ENCODE measurements around the gene DPYD. TPM values are rescaled to one million over a fixed set of nuclear protein-coding genes. Genes with fewer than 3 reads are reported as not detected.

Gene DPYD
- total and polyA plus RNA-seq, 10 of the 15 experiments (the other 5 are each of a cell fraction or from before 2014, with no cell fraction given) = 5.7 to 23.8 (median 10.2) TPM

DNA sequence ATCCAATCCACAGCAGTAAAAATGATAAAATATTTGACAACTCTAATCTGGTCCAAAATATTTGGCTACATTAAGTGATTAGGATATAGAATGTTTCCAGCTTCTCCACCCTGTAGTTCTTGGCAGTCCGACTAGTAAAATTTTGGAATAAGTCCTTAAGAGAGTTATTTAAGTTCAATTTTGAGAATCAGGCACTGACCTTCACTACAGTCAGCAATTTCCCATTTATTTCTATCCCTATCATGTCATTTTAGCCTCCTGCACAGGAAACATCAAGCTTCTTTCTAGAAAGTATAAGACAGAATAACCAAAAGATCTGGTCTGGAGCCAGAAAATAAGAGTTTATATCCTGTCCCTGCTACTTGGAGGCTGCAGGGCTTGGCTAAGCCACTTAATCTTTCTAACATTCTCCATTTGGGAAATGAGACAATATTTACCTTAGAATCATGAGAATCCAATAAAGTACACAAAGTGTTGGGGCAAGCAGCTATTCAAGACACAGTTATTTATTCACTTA lies 162.2 kb downstream of the DPYD start (continued):
- TF ChIP-seq SRF (IDR thresholded peaks at IDR 0.05; ENCODE audit: low read depth in 2 of 2, low read length in 2 of 2) = no peak
- no peak for TF ChIP-seq EZH2 (IDR thresholded peaks at IDR 0.05; ENCODE audit: borderline replicate concordance, control insufficient read depth, low read depth, low read length)
- no peak for TF ChIP-seq NR2C1 (IDR thresholded peaks at IDR 0.05)
- no peak for TF ChIP-seq RCOR1 (conservative IDR thresholded peaks at IDR 0.05; ENCODE audit: low read depth, low read length)

DNA sequence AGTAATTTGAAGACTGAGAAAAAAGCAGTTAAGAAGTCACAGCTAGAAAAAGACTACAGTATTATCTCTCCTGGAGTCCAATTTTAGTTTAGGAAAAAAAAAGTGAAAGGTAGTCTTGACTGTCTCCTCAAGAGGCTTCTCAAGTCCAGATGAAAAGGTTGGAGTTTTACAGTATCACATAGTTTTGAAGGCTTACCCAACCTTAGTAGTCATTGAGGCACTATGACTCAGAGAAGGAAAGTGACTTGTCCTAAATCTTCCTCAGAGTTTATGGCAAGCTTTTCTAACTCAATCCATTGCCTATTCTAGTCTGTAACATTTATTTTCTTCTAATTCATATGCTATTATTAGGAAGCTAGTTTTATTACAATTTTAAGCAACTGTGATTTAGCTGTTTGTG lies 174.9 kb downstream of the DPYD start:
- DNase-seq (ENCODE audit: low read depth, low spot score) (no peak), ATAC-seq (no peak), FAIRE-seq (no peak)
- CTCF ChIA-PET = interaction anchor here (0.6 to 1.8 kb wide), 2 partner anchors 19 to 596 kb away, joined by 3 to 4 read pairs; no protein-coding TSS in a partner anchor
- Histone ChIP-seq H3K27ac (ENCODE audit: control insufficient read depth, insufficient read depth) (no peak overlapping the region), H3K9me3 (replicated peaks; ENCODE audit: control insufficient read depth, insufficient read depth, low read length) (no peaks in the 10 kb centered on the region), H3K36me3 (ENCODE audit: control insufficient read depth in 2 of 2, insufficient read depth in 2 of 2, low read length in 1 of 2) (no peaks in the 10 kb centered on the region), H3K4me1 (ENCODE audit: control insufficient read depth, insufficient read depth, low read length) (no peaks in the 10 kb centered on the region), H3K4me2 (ENCODE audit: control insufficient read depth, insufficient read depth) (no peak overlapping the region), H2AFZ (ENCODE audit: control insufficient read depth, low read depth, low read length) (no peak overlapping the region), H4K20me1 (ENCODE audit: control insufficient read depth, insufficient read depth) (no peaks in the 10 kb centered on the region), H3K4me3 (no peak overlapping the region), H3K79me2 (ENCODE audit: control insufficient read depth, insufficient read depth, low read length) (no peaks in the 10 kb centered on the region), H3K9ac (ENCODE audit: control insufficient read depth, insufficient read depth, low read length) (no peak overlapping the region), H3K27me3 (replicated peaks in 1 of 2; ENCODE audit: control insufficient read depth in 2 of 2, insufficient read depth in 2 of 2, low read length in 1 of 2) (no peaks in the 10 kb centered on the region)
- in situ Hi-C loops (cut with MboI) = no loop called here
- RAD21 ChIA-PET (ENCODE audit: unreplicated experiment) = interaction anchor here (0.6 kb wide), 2 partner anchors 412 to 1245 kb away, joined by 3 read pairs; no protein-coding TSS in a partner anchor
- POLR2A ChIA-PET = interaction anchor here (1.1 kb wide), 1 partner anchor 15 kb away, joined by 3 read pairs; no protein-coding TSS in a partner anchor
- no TSS peak for BruUV-seq (replicated peaks)
- SMC1A ChIA-PET (ENCODE audit: uncharacterized antibody, unreplicated experiment) = interaction anchor here (0.9 to 3.3 kb wide), 5 partner anchors 10 to 46 kb away, joined by 3 to 12 read pairs (median 3); no protein-coding TSS in a partner anchor
- intact Hi-C loops (cut with micrococcal nuclease; ENCODE audit: unreplicated experiment) = no loop called here
- no peak for TF ChIP-seq SIX5 (IDR thresholded peaks at IDR 0.05; ENCODE audit: low read depth, low read length, severe bottlenecking)
- TF ChIP-seq, protein P1, sequence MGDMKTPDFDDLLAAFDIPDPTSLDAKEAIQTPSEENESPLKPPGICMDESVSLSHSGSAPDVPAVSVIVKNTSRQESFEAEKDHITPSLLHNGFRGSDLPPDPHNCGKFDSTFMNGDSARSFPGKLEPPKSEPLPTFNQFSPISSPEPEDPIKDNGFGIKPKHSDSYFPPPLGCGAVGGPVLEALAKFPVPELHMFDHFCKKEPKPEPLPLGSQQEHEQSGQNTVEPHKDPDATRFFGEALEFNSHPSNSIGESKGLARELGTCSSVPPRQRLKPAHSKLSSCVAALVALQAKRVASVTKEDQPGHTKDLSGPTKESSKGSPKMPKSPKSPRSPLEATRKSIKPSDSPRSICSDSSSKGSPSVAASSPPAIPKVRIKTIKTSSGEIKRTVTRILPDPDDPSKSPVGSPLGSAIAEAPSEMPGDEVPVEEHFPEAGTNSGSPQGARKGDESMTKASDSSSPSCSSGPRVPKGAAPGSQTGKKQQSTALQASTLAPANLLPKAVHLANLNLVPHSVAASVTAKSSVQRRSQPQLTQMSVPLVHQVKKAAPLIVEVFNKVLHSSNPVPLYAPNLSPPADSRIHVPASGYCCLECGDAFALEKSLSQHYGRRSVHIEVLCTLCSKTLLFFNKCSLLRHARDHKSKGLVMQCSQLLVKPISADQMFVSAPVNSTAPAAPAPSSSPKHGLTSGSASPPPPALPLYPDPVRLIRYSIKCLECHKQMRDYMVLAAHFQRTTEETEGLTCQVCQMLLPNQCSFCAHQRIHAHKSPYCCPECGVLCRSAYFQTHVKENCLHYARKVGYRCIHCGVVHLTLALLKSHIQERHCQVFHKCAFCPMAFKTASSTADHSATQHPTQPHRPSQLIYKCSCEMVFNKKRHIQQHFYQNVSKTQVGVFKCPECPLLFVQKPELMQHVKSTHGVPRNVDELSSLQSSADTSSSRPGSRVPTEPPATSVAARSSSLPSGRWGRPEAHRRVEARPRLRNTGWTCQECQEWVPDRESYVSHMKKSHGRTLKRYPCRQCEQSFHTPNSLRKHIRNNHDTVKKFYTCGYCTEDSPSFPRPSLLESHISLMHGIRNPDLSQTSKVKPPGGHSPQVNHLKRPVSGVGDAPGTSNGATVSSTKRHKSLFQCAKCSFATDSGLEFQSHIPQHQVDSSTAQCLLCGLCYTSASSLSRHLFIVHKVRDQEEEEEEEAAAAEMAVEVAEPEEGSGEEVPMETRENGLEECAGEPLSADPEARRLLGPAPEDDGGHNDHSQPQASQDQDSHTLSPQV (IDR thresholded peaks at IDR 0.05) = no peak
- TF ChIP-seq, protein P2, sequence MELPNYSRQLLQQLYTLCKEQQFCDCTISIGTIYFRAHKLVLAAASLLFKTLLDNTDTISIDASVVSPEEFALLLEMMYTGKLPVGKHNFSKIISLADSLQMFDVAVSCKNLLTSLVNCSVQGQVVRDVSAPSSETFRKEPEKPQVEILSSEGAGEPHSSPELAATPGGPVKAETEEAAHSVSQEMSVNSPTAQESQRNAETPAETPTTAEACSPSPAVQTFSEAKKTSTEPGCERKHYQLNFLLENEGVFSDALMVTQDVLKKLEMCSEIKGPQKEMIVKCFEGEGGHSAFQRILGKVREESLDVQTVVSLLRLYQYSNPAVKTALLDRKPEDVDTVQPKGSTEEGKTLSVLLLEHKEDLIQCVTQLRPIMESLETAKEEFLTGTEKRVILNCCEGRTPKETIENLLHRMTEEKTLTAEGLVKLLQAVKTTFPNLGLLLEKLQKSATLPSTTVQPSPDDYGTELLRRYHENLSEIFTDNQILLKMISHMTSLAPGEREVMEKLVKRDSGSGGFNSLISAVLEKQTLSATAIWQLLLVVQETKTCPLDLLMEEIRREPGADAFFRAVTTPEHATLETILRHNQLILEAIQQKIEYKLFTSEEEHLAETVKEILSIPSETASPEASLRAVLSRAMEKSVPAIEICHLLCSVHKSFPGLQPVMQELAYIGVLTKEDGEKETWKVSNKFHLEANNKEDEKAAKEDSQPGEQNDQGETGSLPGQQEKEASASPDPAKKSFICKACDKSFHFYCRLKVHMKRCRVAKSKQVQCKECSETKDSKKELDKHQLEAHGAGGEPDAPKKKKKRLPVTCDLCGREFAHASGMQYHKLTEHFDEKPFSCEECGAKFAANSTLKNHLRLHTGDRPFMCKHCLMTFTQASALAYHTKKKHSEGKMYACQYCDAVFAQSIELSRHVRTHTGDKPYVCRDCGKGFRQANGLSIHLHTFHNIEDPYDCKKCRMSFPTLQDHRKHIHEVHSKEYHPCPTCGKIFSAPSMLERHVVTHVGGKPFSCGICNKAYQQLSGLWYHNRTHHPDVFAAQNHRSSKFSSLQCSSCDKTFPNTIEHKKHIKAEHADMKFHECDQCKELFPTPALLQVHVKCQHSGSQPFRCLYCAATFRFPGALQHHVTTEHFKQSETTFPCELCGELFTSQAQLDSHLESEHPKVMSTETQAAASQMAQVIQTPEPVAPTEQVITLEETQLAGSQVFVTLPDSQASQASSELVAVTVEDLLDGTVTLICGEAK (IDR thresholded peaks at IDR 0.05; ENCODE audit: borderline replicate concordance) = no peak
- TF ChIP-seq GABPA (IDR thresholded peaks at IDR 0.05; ENCODE audit: low read depth) = no peak
- TF ChIP-seq, protein P3, sequence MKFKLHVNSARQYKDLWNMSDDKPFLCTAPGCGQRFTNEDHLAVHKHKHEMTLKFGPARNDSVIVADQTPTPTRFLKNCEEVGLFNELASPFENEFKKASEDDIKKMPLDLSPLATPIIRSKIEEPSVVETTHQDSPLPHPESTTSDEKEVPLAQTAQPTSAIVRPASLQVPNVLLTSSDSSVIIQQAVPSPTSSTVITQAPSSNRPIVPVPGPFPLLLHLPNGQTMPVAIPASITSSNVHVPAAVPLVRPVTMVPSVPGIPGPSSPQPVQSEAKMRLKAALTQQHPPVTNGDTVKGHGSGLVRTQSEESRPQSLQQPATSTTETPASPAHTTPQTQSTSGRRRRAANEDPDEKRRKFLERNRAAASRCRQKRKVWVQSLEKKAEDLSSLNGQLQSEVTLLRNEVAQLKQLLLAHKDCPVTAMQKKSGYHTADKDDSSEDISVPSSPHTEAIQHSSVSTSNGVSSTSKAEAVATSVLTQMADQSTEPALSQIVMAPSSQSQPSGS (IDR thresholded peaks at IDR 0.05; ENCODE audit: low read length) = no peak
- TF ChIP-seq ZZZ3 (IDR thresholded peaks at IDR 0.05; ENCODE audit: control insufficient read depth, insufficient read length, low read depth) = no peak

All from GM12878 (cell line).